SW 1271 (cell line): ENCODE measurements around the gene SETD7.
"Not testable (repeated sequence)": the region's sequence is repeated elsewhere in the genome, so short reads cannot be mapped to it uniquely, and the experiment has no call there.

ENCODE experiments used
- DNase-seq, 2 experiments: peaks; one replicate each; lab custom pipeline; 2025; lab: John Stamatoyannopoulos, UW

SETD7 gene

GRCh38 chr4:139509727-139510410 is 46.1 kb downstream of the SETD7 start:
- DNase-seq: no peak

DNA sequence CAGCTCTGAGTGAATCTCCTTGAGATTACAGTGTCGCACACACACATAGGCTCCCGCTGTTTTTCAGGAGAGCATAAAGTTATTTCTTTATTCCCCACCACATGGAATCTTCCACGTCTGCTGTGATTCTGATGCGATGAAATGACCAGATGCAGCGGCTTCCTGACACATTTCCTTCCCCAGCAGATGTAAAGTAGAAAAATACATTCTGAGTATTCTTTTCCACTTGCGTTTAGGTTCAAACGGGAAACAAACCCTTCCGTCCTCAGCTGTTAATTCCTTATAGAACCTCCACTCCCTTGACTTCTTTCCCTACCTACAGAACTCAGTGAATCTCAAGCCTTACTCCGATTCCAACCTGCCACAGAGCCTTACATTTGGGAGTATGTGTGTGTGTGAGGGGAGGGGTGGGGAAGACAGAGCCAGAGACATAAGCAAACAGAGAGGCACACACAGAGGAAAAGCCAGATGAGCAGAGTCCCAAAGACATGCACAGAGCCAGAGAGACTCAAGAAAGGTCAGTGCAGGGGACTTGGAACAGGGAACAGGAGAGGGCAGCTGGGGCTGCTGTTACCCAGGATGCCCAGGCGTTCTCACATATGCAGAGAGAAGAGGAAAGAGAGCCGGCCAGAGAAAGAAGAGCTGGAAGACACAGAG is 47.3 kb downstream of the SETD7 start:
- no peak for DNase-seq

- DNase-seq: no peak
Measured at GRCh38 chr4:139506774-139507173, 49.2 kb downstream of the SETD7 start.

GRCh38 chr4:139503622-139504166 is 52.3 kb downstream of the SETD7 start:
- no peak for DNase-seq

DNA sequence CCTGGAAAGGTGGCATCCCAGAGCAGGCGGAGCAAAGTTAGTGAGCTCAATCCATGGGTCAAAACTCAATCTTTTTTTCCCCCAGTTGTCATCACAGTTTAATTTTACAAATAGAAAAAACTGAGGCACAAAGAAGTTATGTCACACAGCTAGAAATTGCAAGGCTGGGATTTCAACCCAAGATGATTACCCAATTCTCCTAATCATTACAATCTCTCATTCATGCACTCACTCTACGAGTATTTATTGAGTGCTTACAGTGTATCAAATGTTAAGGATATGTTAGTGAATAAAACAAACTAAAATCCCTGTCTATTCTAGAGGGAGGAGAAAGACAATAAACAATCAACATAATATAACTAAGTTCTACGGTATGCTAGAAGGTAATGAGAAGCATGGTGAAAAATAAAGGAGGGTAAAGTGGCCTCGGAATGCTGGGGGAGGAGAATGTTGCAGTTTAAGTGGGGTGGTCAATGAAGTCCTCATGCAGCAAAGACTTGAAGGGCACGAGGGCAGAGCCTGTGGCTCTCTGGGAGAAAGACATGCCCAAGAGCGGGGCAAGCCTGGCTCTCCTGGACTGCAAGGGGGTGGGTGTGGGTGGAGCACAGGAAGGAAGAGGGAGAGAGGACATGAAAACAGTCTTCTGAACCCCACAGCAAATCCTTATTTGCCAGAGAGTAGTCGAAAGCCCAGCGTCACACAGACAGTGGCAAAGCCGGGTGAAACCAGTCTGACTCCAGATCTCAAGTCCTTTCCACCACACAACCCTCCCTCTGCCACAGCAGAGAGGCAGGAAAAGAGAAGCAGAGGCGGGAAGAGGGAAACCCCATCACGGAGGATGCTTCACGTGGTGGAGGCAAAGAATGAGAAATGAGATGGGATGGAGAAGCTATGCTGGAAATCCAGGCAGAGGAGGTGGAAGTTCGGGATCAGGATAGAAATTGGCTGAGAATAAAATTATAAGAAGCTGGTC is 53.8 kb downstream of the SETD7 start:
- DNase-seq: no peak

GRCh38 chr4:139501527-139501926 is 54.5 kb downstream of the SETD7 start:
- DNase-seq: no peak

DNA sequence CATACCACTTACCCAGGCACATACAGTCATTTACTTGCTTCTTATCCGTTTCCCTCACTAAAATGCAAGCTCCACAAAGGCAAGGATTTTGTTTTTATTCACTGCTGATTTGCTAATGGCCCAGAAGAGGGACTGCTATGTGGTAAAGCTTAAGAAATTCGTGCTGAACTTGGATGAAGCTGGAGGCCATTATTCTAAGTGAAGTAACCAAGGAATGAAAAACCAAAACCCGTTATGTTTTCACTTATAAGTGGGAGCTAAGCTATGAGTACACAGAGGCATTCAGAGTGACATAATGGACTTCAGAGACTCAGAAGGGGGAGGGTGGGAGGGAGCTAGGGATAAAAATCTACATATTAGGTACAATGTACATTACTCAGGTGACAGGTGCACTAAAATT is 54.9 kb downstream of the SETD7 start:
- DNase-seq: no peak

GRCh38 chr4:139499186-139499585 is 56.8 kb downstream of the SETD7 start:
- no peak for DNase-seq

DNA sequence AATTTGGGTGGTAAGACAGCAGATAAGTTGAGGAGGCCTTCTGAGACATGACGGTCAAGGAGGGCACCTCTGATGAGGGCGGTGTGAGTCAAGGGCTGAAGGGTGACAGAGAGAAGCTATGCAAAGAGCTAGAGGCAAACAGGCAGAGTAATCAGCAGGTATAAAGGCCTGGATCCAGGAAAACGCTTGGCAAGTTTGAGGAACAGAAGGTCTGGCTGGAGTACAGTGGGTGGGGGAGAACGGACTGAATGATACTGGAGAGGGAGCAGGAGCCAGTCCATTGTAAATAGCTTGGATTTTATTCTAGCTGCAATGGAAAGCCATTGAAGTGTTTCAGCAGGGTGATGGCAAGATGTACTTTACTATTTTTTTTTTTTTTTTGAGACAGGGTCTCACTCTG is 62.8 kb downstream of the SETD7 start:
- no peak for DNase-seq

- no peak for DNase-seq
Measured at GRCh38 chr4:139492429-139492828, 63.6 kb downstream of the SETD7 start.

DNA sequence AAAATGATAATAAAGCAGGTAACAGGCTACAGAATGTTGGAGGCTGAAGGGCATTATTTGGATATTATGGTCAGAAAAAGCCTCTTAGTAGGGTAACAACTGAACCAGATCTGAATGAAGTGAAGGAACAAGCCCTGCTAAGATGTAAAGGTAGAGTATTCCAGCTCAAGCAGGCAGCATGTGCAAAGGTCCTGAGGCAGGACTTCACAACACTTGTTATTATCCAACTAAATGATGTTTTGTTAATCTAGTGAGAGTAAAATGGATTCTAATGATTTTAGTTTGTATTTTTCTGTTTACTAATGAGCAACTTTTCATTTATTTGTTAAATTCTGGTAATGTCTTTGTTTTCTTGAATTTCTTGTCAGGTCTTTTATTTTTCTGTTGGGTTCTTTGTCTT is 66.4 kb downstream of the SETD7 start:
- DNase-seq: no peak

DNA sequence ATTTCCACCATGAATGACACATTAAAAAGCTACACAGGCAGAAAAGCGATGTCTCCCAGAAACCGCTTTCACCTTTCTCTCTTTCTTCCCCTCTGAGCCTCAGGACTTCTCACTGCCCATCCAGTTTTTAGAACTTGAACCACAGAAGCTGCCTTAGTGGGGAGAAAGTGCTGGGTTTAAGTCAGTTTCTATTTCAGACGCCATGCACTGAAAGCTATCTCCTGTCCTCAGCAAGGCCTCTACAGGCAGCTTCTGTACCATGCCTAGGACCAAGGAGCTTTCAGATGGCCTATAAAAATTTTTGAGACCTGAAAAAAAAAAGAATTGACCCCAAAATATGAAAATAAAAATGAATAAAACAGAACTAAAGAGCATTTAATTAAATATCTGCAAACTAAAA is 67.6 kb downstream of the SETD7 start:
- no peak for DNase-seq

- DNase-seq: no peak
Measured at GRCh38 chr4:139484783-139485311, 71.2 kb downstream of the SETD7 start.

DNA sequence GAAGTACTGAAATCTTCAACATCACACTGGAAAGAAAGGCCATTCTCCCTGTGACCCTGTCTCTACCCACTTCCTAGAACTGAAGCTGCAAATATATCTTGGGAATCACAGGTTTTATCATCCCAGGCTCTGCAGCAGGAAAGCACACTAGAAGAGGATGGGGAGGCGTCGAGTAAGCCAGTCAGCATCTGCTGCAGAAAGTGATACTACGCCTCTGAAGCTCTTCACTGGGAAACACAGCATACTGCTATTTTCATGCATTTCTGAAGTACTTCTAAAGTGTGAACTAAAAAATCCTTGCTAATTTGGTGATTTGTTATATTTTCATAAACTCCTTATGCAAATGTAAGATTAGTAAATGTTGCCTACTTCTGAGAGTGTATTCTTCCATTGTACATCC is 73.0 kb downstream of the SETD7 start:
- no peak for DNase-seq

DNA sequence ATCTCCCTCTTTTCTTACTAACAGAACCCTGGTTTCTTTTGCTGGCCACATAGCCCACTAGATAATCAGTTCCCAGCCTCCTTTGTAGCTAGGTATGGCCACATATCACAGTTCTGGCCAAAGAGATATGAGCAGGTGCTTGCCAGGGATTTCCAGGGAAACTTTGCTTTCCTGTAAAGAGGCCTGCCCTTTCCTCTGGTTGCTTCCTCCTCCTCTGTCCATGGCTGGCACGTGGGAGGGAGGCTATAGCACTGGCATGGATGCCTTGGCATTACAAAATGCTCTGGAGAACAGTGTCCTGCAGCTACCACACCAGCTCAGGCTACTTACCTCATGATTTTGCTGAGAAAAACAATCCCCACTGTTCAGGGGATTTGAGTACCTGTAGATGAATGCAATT is 74.6 kb downstream of the SETD7 start:
- no peak for DNase-seq

DNA sequence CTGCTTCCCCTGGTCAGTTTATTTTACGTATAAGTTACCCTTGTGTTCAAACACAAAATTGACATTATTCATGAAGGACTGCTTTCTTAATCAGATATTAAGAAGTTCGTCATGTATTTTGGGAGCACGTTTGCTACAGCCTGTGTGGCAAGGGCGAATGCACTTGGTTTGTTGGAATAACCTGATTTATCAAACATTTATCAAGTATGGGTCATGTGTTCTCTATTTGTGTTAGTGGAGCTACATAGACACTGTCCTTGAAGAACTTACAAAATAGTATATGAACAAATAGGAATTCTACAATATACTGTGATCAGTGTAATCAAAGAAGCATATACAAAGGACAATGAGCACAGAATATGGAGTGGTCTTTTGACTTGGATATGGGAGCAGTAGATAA is 79.7 kb downstream of the SETD7 start:
- no peak for DNase-seq

DNA sequence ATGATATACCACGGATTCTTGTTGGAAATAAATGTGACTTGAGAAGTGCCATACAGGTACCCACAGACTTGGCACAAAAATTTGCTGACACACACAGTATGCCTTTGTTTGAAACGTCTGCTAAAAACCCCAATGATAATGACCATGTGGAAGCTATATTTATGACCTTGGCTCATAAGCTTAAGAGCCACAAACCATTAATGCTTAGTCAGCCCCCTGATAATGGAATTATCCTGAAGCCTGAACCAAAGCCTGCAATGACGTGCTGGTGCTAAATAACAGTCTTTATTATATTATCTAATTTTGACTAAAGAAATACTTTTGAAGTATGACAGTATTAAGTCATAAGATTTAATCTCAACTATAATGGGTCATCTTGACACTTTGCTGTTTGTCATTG is 83.2 kb downstream of the SETD7 start:
- no peak for DNase-seq

- no peak for DNase-seq
Measured at GRCh38 chr4:139470997-139471665, 84.9 kb downstream of the SETD7 start.

GRCh38 chr4:139470295-139470694 is 85.7 kb downstream of the SETD7 start:
- no peak for DNase-seq

GRCh38 chr4:139469869-139470268 is 86.2 kb downstream of the SETD7 start:
- DNase-seq: no peak

GRCh38 chr4:139469216-139469615 is 86.8 kb downstream of the SETD7 start:
- DNase-seq: no peak

DNA sequence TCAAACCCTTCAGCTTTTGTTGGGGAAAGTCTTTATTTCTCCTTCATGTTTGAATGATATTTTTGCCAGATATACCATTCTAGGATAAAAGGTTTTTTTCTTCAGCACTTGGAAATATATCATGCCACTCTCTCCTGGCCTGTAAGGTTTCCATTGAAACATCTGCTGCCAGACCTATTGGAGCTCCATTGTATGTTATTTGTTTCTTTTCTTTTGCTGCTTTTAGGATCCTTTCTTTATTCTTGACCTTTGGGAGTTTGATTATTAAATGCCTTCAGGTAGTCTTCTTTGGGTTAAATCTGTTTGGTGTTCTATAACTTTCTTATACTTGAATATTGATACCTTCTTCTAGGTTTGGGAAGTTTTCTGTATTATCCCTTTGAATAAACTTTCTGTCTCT is 87.3 kb downstream of the SETD7 start:
- not testable (repeated sequence) for DNase-seq
